Gastroesophageal sphincter (tissue), 3 donors: ENCODE data around the gene TFDP2.
"Not testable (repeated sequence)": the region's sequence is repeated elsewhere in the genome, so short reads cannot be mapped to it uniquely, and the experiment has no call there.

ENCODE experiments used
- POLR2A ChIP-seq, 2 donors: fragments of 450-650 bp; IDR thresholded peaks; one replicate each; pipeline ENCODE4 v1.6.1; 2017; ENCODE audit warnings: antibody characterized with exemption in 2 of 2, mild to moderate bottlenecking in 2 of 2, moderate library complexity in 1 of 2
- TF ChIP-seq, protein P1 (sequence below), 4 experiments: fragments of 200-600 bp in 2 of 4; fragments of 450-650 bp in 2 of 4; sonication (generic) in 1 of 4; IDR thresholded peaks; one replicate each; pipeline ENCODE4 v1.5.1; 2017 to 2019; ENCODE audit warnings: antibody characterized with exemption in 4 of 4, mild to moderate bottlenecking in 2 of 4, moderate library complexity in 2 of 4

DNA sequence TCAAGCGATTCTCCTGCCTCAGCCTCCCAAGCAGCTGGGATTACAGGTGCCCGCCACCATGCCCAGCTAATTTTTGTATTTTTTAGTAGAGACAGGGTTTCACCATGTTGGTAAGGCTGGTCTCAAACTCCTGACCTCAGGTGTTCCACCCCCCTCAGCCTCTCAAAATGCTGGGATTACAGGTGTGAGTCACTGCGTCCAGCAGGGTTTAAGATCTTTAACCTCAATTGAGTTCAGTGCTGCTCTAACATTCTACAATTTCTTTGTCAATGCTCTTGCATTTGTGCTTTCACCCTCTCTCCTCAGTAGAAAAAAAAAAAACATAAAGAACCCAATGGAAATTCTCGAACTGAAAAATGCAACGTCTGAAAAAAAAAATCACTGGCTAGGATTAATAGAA lies 60.4 kb downstream of the TFDP2 start:
- TF ChIP-seq, protein P1, sequence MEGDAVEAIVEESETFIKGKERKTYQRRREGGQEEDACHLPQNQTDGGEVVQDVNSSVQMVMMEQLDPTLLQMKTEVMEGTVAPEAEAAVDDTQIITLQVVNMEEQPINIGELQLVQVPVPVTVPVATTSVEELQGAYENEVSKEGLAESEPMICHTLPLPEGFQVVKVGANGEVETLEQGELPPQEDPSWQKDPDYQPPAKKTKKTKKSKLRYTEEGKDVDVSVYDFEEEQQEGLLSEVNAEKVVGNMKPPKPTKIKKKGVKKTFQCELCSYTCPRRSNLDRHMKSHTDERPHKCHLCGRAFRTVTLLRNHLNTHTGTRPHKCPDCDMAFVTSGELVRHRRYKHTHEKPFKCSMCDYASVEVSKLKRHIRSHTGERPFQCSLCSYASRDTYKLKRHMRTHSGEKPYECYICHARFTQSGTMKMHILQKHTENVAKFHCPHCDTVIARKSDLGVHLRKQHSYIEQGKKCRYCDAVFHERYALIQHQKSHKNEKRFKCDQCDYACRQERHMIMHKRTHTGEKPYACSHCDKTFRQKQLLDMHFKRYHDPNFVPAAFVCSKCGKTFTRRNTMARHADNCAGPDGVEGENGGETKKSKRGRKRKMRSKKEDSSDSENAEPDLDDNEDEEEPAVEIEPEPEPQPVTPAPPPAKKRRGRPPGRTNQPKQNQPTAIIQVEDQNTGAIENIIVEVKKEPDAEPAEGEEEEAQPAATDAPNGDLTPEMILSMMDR (IDR thresholded peaks at IDR 0.05), result not testable (repeated sequence)
- TF ChIP-seq POLR2A (IDR thresholded peaks at IDR 0.05), result not testable (repeated sequence)
